Neuron (in vitro differentiated cells): ENCODE measurements around the gene SRPK1.

Experiments
- H2AFZ ChIP-seq: one replicate; pipeline ENCODE4 v1.6.1; 2013; ENCODE audit warnings: low read depth, mild to moderate bottlenecking, inconsistent platforms, low read length, moderate library complexity
- H3K27me3 ChIP-seq: one replicate; pipeline ENCODE4 v1.6.1; 2013; ENCODE audit warnings: low read length; ENCODE audit not compliant: insufficient read depth
- H3K36me3 ChIP-seq: one replicate; pipeline ENCODE4 v1.6.1; 2013; ENCODE audit warnings: low read length; ENCODE audit not compliant: insufficient read depth
- H3K4me1 ChIP-seq: one replicate; pipeline ENCODE4 v1.6.1; 2013; ENCODE audit warnings: low read length; ENCODE audit not compliant: insufficient read depth
- H3K4me3 ChIP-seq: 2 replicates; pipeline ENCODE4 v1.5.1; 2013; ENCODE audit warnings: mild to moderate bottlenecking, low read length, moderate library complexity
- H3K9me3 ChIP-seq: one replicate; pipeline ENCODE4 v1.6.1; 2013; ENCODE audit warnings: low read length

The SRPK1 gene

GRCh38 chr6:35905141-35905785 is 15.6 kb downstream of the SRPK1 start:
- H3K4me1 ChIP-seq = no peaks in the 10 kb centered on the region
- no peaks in the 10 kb centered on the region for H3K27me3 ChIP-seq
- H3K4me3 ChIP-seq = no peak overlapping the region
- H3K9me3 ChIP-seq = peaks cover 19% of the 10 kb centered on the region
- H2AFZ ChIP-seq = no peak overlapping the region
- peaks cover 10% of the 10 kb centered on the region for H3K36me3 ChIP-seq

- peaks cover 8% of the 10 kb centered on the region for H3K36me3 ChIP-seq
- peaks cover 9% of the 10 kb centered on the region for H3K9me3 ChIP-seq
- no peaks in the 10 kb centered on the region for H3K27me3 ChIP-seq
- no peak overlapping the region for H2AFZ ChIP-seq
- no peaks in the 10 kb centered on the region for H3K4me1 ChIP-seq
- H3K4me3 ChIP-seq = no peak overlapping the region
These were observed 17.2 kb downstream of the SRPK1 start for GRCh38 chr6:35903679-35904078.

GRCh38 chr6:35900448-35900847 is 20.4 kb downstream of the SRPK1 start:
- Histone ChIP-seq H3K36me3 (peaks cover 12% of the 10 kb centered on the region), H2AFZ (no peak overlapping the region), H3K4me3 (no peak overlapping the region), H3K9me3 (peaks cover 2% of the 10 kb centered on the region), H3K4me1 (no peaks in the 10 kb centered on the region), H3K27me3 (no peaks in the 10 kb centered on the region)

GRCh38 chr6:35898003-35898402 is 22.9 kb downstream of the SRPK1 start:
- H3K4me3 ChIP-seq = no peak overlapping the region
- no peaks in the 10 kb centered on the region for H3K27me3 ChIP-seq
- H3K9me3 ChIP-seq = peaks cover 2% of the 10 kb centered on the region
- H3K4me1 ChIP-seq = no peaks in the 10 kb centered on the region
- peaks cover 3% of the 10 kb centered on the region for H3K36me3 ChIP-seq
- no peak overlapping the region for H2AFZ ChIP-seq

- Histone ChIP-seq H3K9me3 (peaks cover 2% of the 10 kb centered on the region), H3K27me3 (no peaks in the 10 kb centered on the region), H3K36me3 (peaks cover 3% of the 10 kb centered on the region), H2AFZ (no peak overlapping the region), H3K4me3 (no peak overlapping the region), H3K4me1 (no peaks in the 10 kb centered on the region)
These were observed 23.4 kb downstream of the SRPK1 start for GRCh38 chr6:35897486-35897885.

GRCh38 chr6:35897036-35897435 is 23.9 kb downstream of the SRPK1 start:
- Histone ChIP-seq H3K27me3 (no peaks in the 10 kb centered on the region), H3K4me3 (no peak overlapping the region), H2AFZ (no peak overlapping the region), H3K4me1 (no peaks in the 10 kb centered on the region), H3K9me3 (peaks cover 2% of the 10 kb centered on the region), H3K36me3 (peaks cover 3% of the 10 kb centered on the region)

- Histone ChIP-seq H3K27me3 (no peaks in the 10 kb centered on the region), H3K9me3 (peaks cover 2% of the 10 kb centered on the region), H3K4me3 (no peak overlapping the region), H3K4me1 (no peaks in the 10 kb centered on the region), H3K36me3 (peaks cover 3% of the 10 kb centered on the region), H2AFZ (no peak overlapping the region)
These were observed 24.7 kb downstream of the SRPK1 start for GRCh38 chr6:35896228-35896627.

GRCh38 chr6:35895560-35895959 is 25.3 kb downstream of the SRPK1 start:
- Histone ChIP-seq H3K4me1 (no peaks in the 10 kb centered on the region), H3K27me3 (no peaks in the 10 kb centered on the region), H2AFZ (no peak overlapping the region), H3K4me3 (no peak overlapping the region), H3K36me3 (peaks cover 6% of the 10 kb centered on the region), H3K9me3 (peaks cover 2% of the 10 kb centered on the region)

- Histone ChIP-seq H3K4me1 (no peaks in the 10 kb centered on the region), H3K9me3 (peaks cover 2% of the 10 kb centered on the region), H3K27me3 (no peaks in the 10 kb centered on the region), H3K36me3 (peaks cover 10% of the 10 kb centered on the region), H3K4me3 (no peak overlapping the region), H2AFZ (no peak overlapping the region)
These were observed 26.1 kb downstream of the SRPK1 start for GRCh38 chr6:35894776-35895175.

- H3K9me3 ChIP-seq = peaks cover 2% of the 10 kb centered on the region
- peaks cover 15% of the 10 kb centered on the region for H3K36me3 ChIP-seq
- no peak overlapping the region for H3K4me3 ChIP-seq
- no peaks in the 10 kb centered on the region for H3K4me1 ChIP-seq
- no peaks in the 10 kb centered on the region for H3K27me3 ChIP-seq
- H2AFZ ChIP-seq = no peak overlapping the region
These were observed 27.7 kb downstream of the SRPK1 start for GRCh38 chr6:35893246-35893645.

GRCh38 chr6:35892482-35892881 is 28.4 kb downstream of the SRPK1 start:
- H3K36me3 ChIP-seq = peaks cover 19% of the 10 kb centered on the region
- H2AFZ ChIP-seq = no peak overlapping the region
- no peak overlapping the region for H3K4me3 ChIP-seq
- no peaks in the 10 kb centered on the region for H3K9me3 ChIP-seq
- H3K27me3 ChIP-seq = no peaks in the 10 kb centered on the region
- no peaks in the 10 kb centered on the region for H3K4me1 ChIP-seq

- no peaks in the 10 kb centered on the region for H3K27me3 ChIP-seq
- no peak overlapping the region for H2AFZ ChIP-seq
- H3K4me1 ChIP-seq = no peaks in the 10 kb centered on the region
- peaks cover 8% of the 10 kb centered on the region for H3K9me3 ChIP-seq
- no peak overlapping the region for H3K4me3 ChIP-seq
- peaks cover 25% of the 10 kb centered on the region for H3K36me3 ChIP-seq
These were observed 41.7 kb downstream of the SRPK1 start for GRCh38 chr6:35879151-35879550.

- Histone ChIP-seq H3K36me3 (peaks cover 30% of the 10 kb centered on the region), H3K27me3 (no peaks in the 10 kb centered on the region), H3K4me1 (no peaks in the 10 kb centered on the region), H2AFZ (no peak overlapping the region), H3K9me3 (peaks cover 6% of the 10 kb centered on the region), H3K4me3 (no peak overlapping the region)
These were observed 44.0 kb downstream of the SRPK1 start for GRCh38 chr6:35876902-35877301.

GRCh38 chr6:35874730-35875129 is 46.2 kb downstream of the SRPK1 start:
- peaks cover 2% of the 10 kb centered on the region for H3K9me3 ChIP-seq
- H3K27me3 ChIP-seq = no peaks in the 10 kb centered on the region
- no peak overlapping the region for H2AFZ ChIP-seq
- H3K4me1 ChIP-seq = no peaks in the 10 kb centered on the region
- peaks cover 39% of the 10 kb centered on the region for H3K36me3 ChIP-seq
- H3K4me3 ChIP-seq = no peak overlapping the region
